Hepatocyte (in vitro differentiated cells): ENCODE data around the gene CCDC13.

Source experiments
- EZH2 ChIP-seq: fragments of 200-600 bp; sonication (generic); IDR thresholded peaks from 2 replicates; pipeline ENCODE4 v1.6.1; 2016; ENCODE audit warnings: antibody characterized with exemption, mild to moderate bottlenecking, borderline replicate concordance
- EZH2phosphoT487 ChIP-seq: fragments of 200-600 bp; sonication (generic); IDR thresholded peaks from one replicate; pipeline ENCODE4 v1.6.1; 2018; ENCODE audit warnings: antibody characterized with exemption, mild to moderate bottlenecking, low read depth, moderate library complexity; ENCODE audit not compliant: unreplicated experiment, severe bottlenecking
- TF ChIP-seq, protein P1 (sequence below): fragments of 200-600 bp; sonication (generic); IDR thresholded peaks from 2 replicates; pipeline ENCODE4 v1.5.1; 2016; ENCODE audit warnings: antibody characterized with exemption, mild to moderate bottlenecking; ENCODE audit not compliant: poor library complexity

- TF ChIP-seq, protein P1, sequence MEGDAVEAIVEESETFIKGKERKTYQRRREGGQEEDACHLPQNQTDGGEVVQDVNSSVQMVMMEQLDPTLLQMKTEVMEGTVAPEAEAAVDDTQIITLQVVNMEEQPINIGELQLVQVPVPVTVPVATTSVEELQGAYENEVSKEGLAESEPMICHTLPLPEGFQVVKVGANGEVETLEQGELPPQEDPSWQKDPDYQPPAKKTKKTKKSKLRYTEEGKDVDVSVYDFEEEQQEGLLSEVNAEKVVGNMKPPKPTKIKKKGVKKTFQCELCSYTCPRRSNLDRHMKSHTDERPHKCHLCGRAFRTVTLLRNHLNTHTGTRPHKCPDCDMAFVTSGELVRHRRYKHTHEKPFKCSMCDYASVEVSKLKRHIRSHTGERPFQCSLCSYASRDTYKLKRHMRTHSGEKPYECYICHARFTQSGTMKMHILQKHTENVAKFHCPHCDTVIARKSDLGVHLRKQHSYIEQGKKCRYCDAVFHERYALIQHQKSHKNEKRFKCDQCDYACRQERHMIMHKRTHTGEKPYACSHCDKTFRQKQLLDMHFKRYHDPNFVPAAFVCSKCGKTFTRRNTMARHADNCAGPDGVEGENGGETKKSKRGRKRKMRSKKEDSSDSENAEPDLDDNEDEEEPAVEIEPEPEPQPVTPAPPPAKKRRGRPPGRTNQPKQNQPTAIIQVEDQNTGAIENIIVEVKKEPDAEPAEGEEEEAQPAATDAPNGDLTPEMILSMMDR: no peak
- TF ChIP-seq EZH2: no peak
- no peak for TF ChIP-seq EZH2phosphoT487
These were observed 44.2 kb downstream of the CCDC13 start for GRCh38 chr3:42728668-42729364.
